HepG2 (cell line): ENCODE measurements around the gene SSBP4. TPM values are rescaled to one million over a fixed set of nuclear protein-coding genes. Genes with fewer than 3 reads are reported as not detected.
A peak's percentile ranks its signal among the peaks of the same experiment; 100 is the strongest.

Experiments
- HNF1A ChIP-seq, 2 experiments: sonication (generic) in 1 of 2; formaldehyde crosslinking in 1 of 2; IDR thresholded peaks; 2 replicates each; pipeline versions ENCODE4 v1.4.0 to v1.6.1; 2016 to 2020; ENCODE audit warnings: borderline replicate concordance in 1 of 2, low read depth in 1 of 2, mild to moderate bottlenecking in 1 of 2, missing genetic modification reagents in 1 of 2
- KDM1A ChIP-seq: IDR thresholded peaks from 2 replicates; pipeline ENCODE4 v1.6.1; 2016; ENCODE audit warnings: missing compliant biosample characterization
- KDM2A ChIP-seq: sonication (generic); formaldehyde crosslinking; IDR thresholded peaks from 2 replicates; pipeline ENCODE4 v1.4.0; 2020; ENCODE audit warnings: low read depth, missing genetic modification reagents, borderline replicate concordance
- KIAA2018 ChIP-seq: sonication (generic); formaldehyde crosslinking; IDR thresholded peaks from 2 replicates; pipeline ENCODE4 v1.5.0; 2020; ENCODE audit warnings: mild to moderate bottlenecking, missing genetic modification reagents, borderline replicate concordance
- polyA plus RNA-seq, 8 experiments: library from polyadenylated mRNA; depleted of rRNA in 3 of 8; stranded (reverse) in 7 of 8; unstranded in 1 of 8; fragments of >200 nt; fragmentation: Illumina TruSeq in 4 of 8; extraction: Trizol in 4 of 8; gene quantifications; 2 replicates each; pipeline versions ENCODE4 v1.2.1 to v1.2.3, GENCODE V29; 2011 to 2016; ENCODE audit warnings: low read depth in 4 of 8, missing spikeins in 1 of 8, mixed read lengths in 1 of 8; ENCODE audit not compliant: insufficient read depth in 1 of 8
- total RNA-seq, 5 experiments: library from RNA; depleted of rRNA; stranded (reverse); fragments of >200 nt; fragmentation: Illumina TruSeq; extraction: Trizol; gene quantifications; 2 replicates each; pipeline ENCODE4 v1.2.3, GENCODE V29; 2016; ENCODE audit warnings: low read depth in 1 of 5

The SSBP4 gene
- total and polyA plus RNA-seq, 2 of the 13 experiments (the other 11 are each of a cell fraction or from before 2014, with no cell fraction given), result 20.8 to 39.5 TPM

- TF ChIP-seq HNF1A (IDR thresholded peaks at IDR 0.05; ENCODE audit: low read depth) (no peak), HNF1A (CRISPR knock-in tag; IDR thresholded peaks at IDR 0.05; ENCODE audit: borderline replicate concordance) (no peak), KDM1A (CRISPR knock-in tag) (no peak), KDM2A (CRISPR knock-in tag) (0 out of 2 replicates have a peak, but pooled peaks have one; percentile 46), KIAA2018 (CRISPR knock-in tag) (no peak)
Measured at GRCh38 chr19:18436671-18437490, 17.7 kb downstream of the SSBP4 start (continued).
